ENCODE measurements around the gene DHRS9. TPM values are rescaled to one million over a fixed set of nuclear protein-coding genes. Genes with fewer than 3 reads are reported as not detected.
"Not testable (repeated sequence)": the region's sequence is repeated elsewhere in the genome, so short reads cannot be mapped to it uniquely, and the experiment has no call there.

The DHRS9 gene
- total and polyA plus RNA-seq, 7 donors = 0.04 to 0.79 (median 0.27) TPM; not detected in 2

- 64 to 70% (median 70%) methylated on average over 4 of the region's 4 CpGs for WGBS, 3 donors
- Histone ChIP-seq H3K36me3 (ENCODE audit: insufficient read depth in 1 of 2, low read depth in 1 of 2) (no peaks in the 10 kb centered on the region), H3K4me1 (no peaks in the 10 kb centered on the region), H3K27ac (no peak overlapping the region), H3K4me3 (no peak overlapping the region), H3K27me3 (ENCODE audit: insufficient read depth in 3 of 3, low read length in 2 of 3) (no peaks in the 10 kb centered on the region), H3K9me3 (peaks cover 3% of the 10 kb centered on the region)
- DNase-seq (no peak), ATAC-seq (no peak)
- no peak for TF ChIP-seq CTCF (IDR thresholded peaks at IDR 0.05)
- intact Hi-C loops (cut with DNase I) = no loop called here
Measured at GRCh38 chr2:169046440-169047151, 22.8 kb upstream of the DHRS9 start.

GRCh38 chr2:169047256-169048250 lies 21.8 kb upstream of the DHRS9 start:
- Histone ChIP-seq H3K4me3 (no peak overlapping the region), H3K9me3 (peaks cover 3% of the 10 kb centered on the region), H3K36me3 (ENCODE audit: insufficient read depth in 1 of 2, low read depth in 1 of 2) (no peaks in the 10 kb centered on the region), H3K27ac (no peak overlapping the region), H3K4me1 (no peaks in the 10 kb centered on the region), H3K27me3 (ENCODE audit: insufficient read depth in 3 of 3, low read length in 2 of 3) (no peaks in the 10 kb centered on the region)
- no peak for DNase-seq
- WGBS, 3 donors = 64 to 88% (median 82%) methylated on average over 2 of the region's 2 CpGs
- no peak for TF ChIP-seq CTCF (IDR thresholded peaks at IDR 0.05)
- no peak for ATAC-seq
- intact Hi-C loops (cut with DNase I) = no loop called here

- ATAC-seq (no peak), DNase-seq (no peak)
- 71 to 79% (median 71%) methylated on average over 3 of the region's 3 CpGs for WGBS, 3 donors
- intact Hi-C loops (cut with DNase I) = no loop called here
- TF ChIP-seq CTCF (IDR thresholded peaks at IDR 0.05) = no peak
- H3K27me3 ChIP-seq (ENCODE audit: insufficient read depth in 3 of 3, low read length in 2 of 3) = no peaks in the 10 kb centered on the region
- H3K4me3 ChIP-seq = no peak overlapping the region
- no peaks in the 10 kb centered on the region for H3K9me3 ChIP-seq
- H3K4me1 ChIP-seq = no peaks in the 10 kb centered on the region
- no peaks in the 10 kb centered on the region for H3K36me3 ChIP-seq (ENCODE audit: insufficient read depth in 1 of 2, low read depth in 1 of 2)
- no peak overlapping the region for H3K27ac ChIP-seq
Measured at GRCh38 chr2:169049142-169049541, 20.2 kb upstream of the DHRS9 start.

- WGBS, 3 donors = 88 to 92% (median 92%) methylated on average over 5 of the region's 5 CpGs
- Histone ChIP-seq H3K27ac (no peak overlapping the region), H3K36me3 (ENCODE audit: insufficient read depth in 1 of 2, low read depth in 1 of 2) (no peaks in the 10 kb centered on the region), H3K9me3 (no peaks in the 10 kb centered on the region), H3K4me1 (no peaks in the 10 kb centered on the region), H3K27me3 (ENCODE audit: insufficient read depth in 3 of 3, low read length in 2 of 3) (no peaks in the 10 kb centered on the region), H3K4me3 (no peak overlapping the region)
- intact Hi-C loops (cut with DNase I) = no loop called here
- TF ChIP-seq CTCF (IDR thresholded peaks at IDR 0.05) = no peak
- ATAC-seq (no peak), DNase-seq (no peak)
Measured at GRCh38 chr2:169050476-169051240, 18.7 kb upstream of the DHRS9 start.

- peaks cover 12% of the 10 kb centered on the region for H3K9me3 ChIP-seq
- H3K27me3 ChIP-seq (ENCODE audit: insufficient read depth in 3 of 3, low read length in 2 of 3); H3K36me3 ChIP-seq (ENCODE audit: insufficient read depth in 1 of 2, low read depth in 1 of 2); H3K4me3 ChIP-seq; H3K27ac ChIP-seq; H3K4me1 ChIP-seq; ATAC-seq; DNase-seq; intact Hi-C loops (cut with DNase I): not testable (repeated sequence)
- 75 to 83% (median 81%) methylated on average over 2 of the region's 2 CpGs for WGBS, 3 donors
Measured at GRCh38 chr2:169054575-169054974, 14.8 kb upstream of the DHRS9 start.

GRCh38 chr2:169064199-169064598 lies 5.2 kb upstream of the DHRS9 start:
- H3K36me3 ChIP-seq (ENCODE audit: insufficient read depth in 1 of 2, low read depth in 1 of 2); H3K4me3 ChIP-seq; H3K4me1 ChIP-seq; intact Hi-C loops (cut with DNase I); H3K27me3 ChIP-seq (ENCODE audit: insufficient read depth in 3 of 3, low read length in 2 of 3); H3K27ac ChIP-seq; H3K9me3 ChIP-seq; ATAC-seq; DNase-seq: not testable (repeated sequence)
- WGBS, 3 donors = 94 to 96% (median 96%) methylated on average over 17 of the region's 17 CpGs
